Thoracic aorta (tissue), 2 donors: ENCODE data around the gene PALMD. TPM values are rescaled to one million over a fixed set of nuclear protein-coding genes. Genes with fewer than 3 reads are reported as not detected.

Source experiments
- ATAC-seq: fragments of 150-250 bp; one replicate; pipeline ENCODE4 v1.8.0; 2017; ENCODE audit warnings: low read depth; ENCODE audit not compliant: insufficient number of reproducible peaks, low FRiP score
- DNase-seq: peaks from one replicate; pipeline ENCODE4 v3.0.0-alpha.2; 2020; ENCODE audit warnings: low spot score
- H3K27ac ChIP-seq, 2 donors: fragments of 200-600 bp; sonication (generic); 1 replicate in 1 of 2; 2 replicates in 1 of 2; pipeline ENCODE4 v1.5.1; 2016; ENCODE audit warnings: mild to moderate bottlenecking in 2 of 2, moderate library complexity in 2 of 2
- H3K27me3 ChIP-seq: fragments of 200-600 bp; sonication (generic); replicated peaks from 2 replicates; pipeline ENCODE4 v1.6.0; 2016; ENCODE audit warnings: mild to moderate bottlenecking; ENCODE audit not compliant: insufficient read depth
- H3K36me3 ChIP-seq: fragments of 200-600 bp; sonication (generic); one replicate; pipeline ENCODE4 v1.5.1; 2016
- H3K4me1 ChIP-seq, 2 donors: fragments of 200-600 bp; sonication (generic); 1 replicate in 1 of 2; 2 replicates in 1 of 2; pipeline versions ENCODE4 v1.5.1 to v1.6.0; 2016; ENCODE audit warnings: low read depth in 2 of 2, mild to moderate bottlenecking in 1 of 2; ENCODE audit not compliant: control insufficient read depth in 1 of 2
- H3K4me3 ChIP-seq: fragments of 200-600 bp; sonication (generic); 2 replicates; pipeline ENCODE4 v1.5.1; 2016; ENCODE audit warnings: mild to moderate bottlenecking
- H3K9me3 ChIP-seq: fragments of 200-600 bp; sonication (generic); 2 replicates; pipeline ENCODE4 v1.5.1; 2016
- CTCF ChIP-seq: fragments of 200-600 bp; sonication (generic); IDR thresholded peaks from one replicate; pipeline ENCODE4 v1.5.1; 2019; ENCODE audit warnings: antibody characterized with exemption
- total RNA-seq, 2 donors: library from RNA; depleted of rRNA; stranded (reverse); fragments of >200 nt; gene quantifications; one replicate each; pipeline versions ENCODE4 v1.1.0 to v1.2.3, GENCODE V29; 2016

The PALMD gene
- total RNA-seq, 2 donors from 2014 or later = 23.3 to 24.1 TPM

DNA sequence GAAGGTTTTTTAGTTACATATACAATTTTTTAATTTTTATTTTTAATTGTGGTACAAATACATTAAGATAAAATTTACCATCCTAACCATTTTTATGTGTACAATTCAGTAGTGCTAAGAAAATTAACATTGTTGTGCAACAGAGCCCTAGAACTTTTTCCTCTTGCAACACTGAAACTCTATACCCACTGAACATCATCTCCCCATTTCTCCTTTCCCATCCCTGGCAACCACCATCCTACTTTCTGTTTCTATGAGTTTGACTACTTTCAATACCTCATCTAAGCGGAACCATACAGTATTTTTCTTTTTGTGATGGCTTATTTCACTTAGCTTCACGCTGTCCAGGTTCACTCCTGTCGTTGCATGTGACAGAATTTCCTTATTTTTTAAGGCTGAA, 54.1 kb downstream of the PALMD start:
- Histone ChIP-seq H3K4me3 (no peak overlapping the region), H3K4me1 (no peaks in the 10 kb centered on the region), H3K27ac (no peak overlapping the region), H3K9me3 (no peaks in the 10 kb centered on the region), H3K36me3 (no peaks in the 10 kb centered on the region), H3K27me3 (no peaks in the 10 kb centered on the region)
- no peak for DNase-seq
- ATAC-seq = no peak
- no peak for TF ChIP-seq CTCF

DNA sequence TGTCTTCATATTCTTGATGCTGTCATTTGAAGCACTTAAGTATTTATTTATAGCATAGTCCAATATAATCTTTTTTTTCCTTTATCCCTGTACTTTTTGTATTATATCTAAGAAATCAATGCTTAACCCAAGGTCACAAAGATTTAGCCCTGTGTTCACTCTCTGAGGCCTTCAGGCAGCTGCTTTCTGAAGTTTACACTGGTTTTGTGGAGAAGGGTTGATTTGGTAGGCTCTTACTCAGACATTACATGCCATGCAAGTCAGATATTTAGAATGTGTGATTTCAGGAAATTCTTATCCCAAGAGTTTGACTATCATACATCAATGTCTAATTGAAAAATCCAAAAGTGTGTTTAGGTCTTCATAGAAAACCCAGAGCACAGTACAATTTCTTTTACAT, 56.3 kb downstream of the PALMD start:
- no peaks in the 10 kb centered on the region for H3K4me1 ChIP-seq
- no peak overlapping the region for H3K4me3 ChIP-seq
- ATAC-seq (no peak), DNase-seq (no peak)
- TF ChIP-seq CTCF = no peak
- no peaks in the 10 kb centered on the region for H3K36me3 ChIP-seq
- H3K27me3 ChIP-seq = no peaks in the 10 kb centered on the region
- H3K27ac ChIP-seq = no peak overlapping the region
- H3K9me3 ChIP-seq = no peaks in the 10 kb centered on the region

DNA sequence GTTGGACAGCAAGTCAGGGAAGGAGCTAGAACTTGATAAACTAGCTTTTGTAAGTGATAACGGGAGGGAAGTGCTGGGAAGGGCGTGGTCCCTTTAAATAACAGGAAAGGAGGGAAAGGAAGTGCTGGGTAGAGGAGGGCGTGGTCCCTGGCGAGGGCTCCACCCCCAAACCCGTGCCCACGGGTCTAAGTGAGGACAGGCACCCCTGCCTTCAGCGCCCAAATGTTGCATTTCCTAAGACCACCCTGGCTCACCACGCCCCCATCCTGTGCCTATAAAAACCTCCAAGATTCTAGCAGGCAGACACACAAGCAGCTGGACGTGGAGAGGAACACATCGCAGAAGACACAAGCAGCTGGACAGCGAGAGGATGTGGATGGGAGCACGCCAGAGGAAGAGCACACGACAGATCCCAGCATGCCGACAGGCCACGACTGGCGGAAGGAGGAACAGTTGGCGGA, 58.5 kb downstream of the PALMD start:
- no peaks in the 10 kb centered on the region for H3K9me3 ChIP-seq
- no peaks in the 10 kb centered on the region for H3K4me1 ChIP-seq
- DNase-seq = no peak
- no peak for ATAC-seq
- H3K4me3 ChIP-seq = no peak overlapping the region
- TF ChIP-seq CTCF = no peak
- H3K27ac ChIP-seq = no peak overlapping the region
- H3K36me3 ChIP-seq = no peaks in the 10 kb centered on the region
- no peaks in the 10 kb centered on the region for H3K27me3 ChIP-seq

- Histone ChIP-seq H3K4me1 (no peaks in the 10 kb centered on the region), H3K9me3 (no peaks in the 10 kb centered on the region), H3K27ac (no peak overlapping the region), H3K4me3 (no peak overlapping the region), H3K36me3 (no peaks in the 10 kb centered on the region), H3K27me3 (no peaks in the 10 kb centered on the region)
- ATAC-seq (no peak), DNase-seq (no peak)
- TF ChIP-seq CTCF = no peak
These were observed 59.5 kb downstream of the PALMD start for GRCh38 chr1:99705385-99705784.

DNA sequence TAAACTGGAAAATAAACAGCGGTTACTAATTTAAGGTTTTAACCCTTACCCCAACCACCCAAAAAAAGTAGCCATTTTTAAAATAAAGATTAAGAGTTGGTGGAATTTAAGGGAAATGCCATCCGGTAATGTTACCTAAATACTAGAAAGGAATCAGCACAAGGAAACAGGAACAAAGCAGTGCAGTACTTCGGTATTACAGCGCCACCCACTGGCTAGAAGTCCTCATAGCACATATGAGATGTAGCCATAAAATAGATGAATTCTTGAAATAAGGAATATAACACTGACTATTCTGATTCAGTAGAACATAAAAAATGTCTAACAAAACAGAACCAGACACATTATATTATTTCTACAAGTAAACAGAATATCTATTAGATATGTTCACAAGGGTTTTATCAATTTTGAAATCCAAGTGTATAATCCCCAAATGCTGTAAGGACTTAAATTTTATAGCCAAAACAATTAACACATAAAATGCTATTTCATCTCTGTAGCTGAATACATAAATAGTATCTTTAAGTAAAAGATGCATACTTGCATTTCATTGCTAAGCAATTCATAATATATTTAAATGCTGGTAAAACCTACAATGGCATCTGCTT, 61.7 kb downstream of the PALMD start:
- peak; percentile 59 for TF ChIP-seq CTCF
- H3K4me3 ChIP-seq = no peak overlapping the region
- no peak overlapping the region for H3K27ac ChIP-seq
- no peaks in the 10 kb centered on the region for H3K36me3 ChIP-seq
- no peaks in the 10 kb centered on the region for H3K4me1 ChIP-seq
- DNase-seq (peak; percentile 12), ATAC-seq (no peak)
- no peaks in the 10 kb centered on the region for H3K27me3 ChIP-seq
- H3K9me3 ChIP-seq = no peaks in the 10 kb centered on the region
